Neural progenitor cell (in vitro differentiated cells): ENCODE data around the gene GALNS. TPM values are rescaled to one million over a fixed set of nuclear protein-coding genes. Genes with fewer than 3 reads are reported as not detected.

Experiments
- DNase-seq: peaks from one replicate; pipeline ENCODE4 v3.0.0-alpha.2; 2016; ENCODE audit warnings: low spot score
- H2AFZ ChIP-seq: fragments of 200-600 bp; sonication (generic); replicated peaks from 2 replicates; pipeline ENCODE4 v1.6.1; 2016; ENCODE audit warnings: antibody characterized with exemption
- H3F3A ChIP-seq: fragments of 200-600 bp; sonication (generic); 2 replicates; pipeline ENCODE4 v1.6.1; 2016; ENCODE audit warnings: antibody characterized with exemption, low read depth
- H3K27ac ChIP-seq: fragments of 200-600 bp; sonication (generic); 2 replicates; pipeline ENCODE4 v1.5.1; 2016; ENCODE audit warnings: mild to moderate bottlenecking
- H3K27me3 ChIP-seq: fragments of 200-600 bp; sonication (generic); 2 replicates; pipeline ENCODE4 v1.6.1; 2016; ENCODE audit warnings: mild to moderate bottlenecking, moderate library complexity
- H3K36me3 ChIP-seq: fragments of 200-600 bp; sonication (generic); 2 replicates; pipeline ENCODE4 v1.5.1; 2016
- H3K4me1 ChIP-seq: fragments of 200-600 bp; sonication (generic); 2 replicates; pipeline ENCODE4 v1.6.1; 2016; ENCODE audit warnings: mixed run types
- H3K4me2 ChIP-seq: fragments of 200-600 bp; sonication (generic); 2 replicates; pipeline ENCODE4 v1.6.1; 2016
- H3K4me3 ChIP-seq: fragments of 200-600 bp; sonication (generic); 2 replicates; pipeline ENCODE4 v1.5.1; 2016
- H3K79me2 ChIP-seq: fragments of 200-600 bp; sonication (generic); 2 replicates; pipeline ENCODE4 v1.6.1; 2016; ENCODE audit warnings: low read depth
- H3K9ac ChIP-seq: fragments of 200-600 bp; sonication (generic); 2 replicates; pipeline ENCODE4 v1.6.1; 2016
- H3K9me3 ChIP-seq: fragments of 200-600 bp; sonication (generic); 2 replicates; pipeline ENCODE4 v1.5.1; 2016; ENCODE audit warnings: low read depth
- H4K20me1 ChIP-seq: fragments of 200-600 bp; sonication (generic); 2 replicates; pipeline ENCODE4 v1.6.1; 2016; ENCODE audit warnings: low read depth
- H3K27ac Mint-ChIP-seq: 3 replicates; pipeline ENCODE4 v1.8.0; 2021; ENCODE audit warnings: mixed read lengths
- H3K27me3 Mint-ChIP-seq: 2 replicates; pipeline ENCODE4 v1.8.0; 2022; ENCODE audit warnings: low read depth, mild to moderate bottlenecking, inconsistent platforms, moderate library complexity, mixed read lengths; ENCODE audit not compliant: insufficient read depth
- H3K36me3 Mint-ChIP-seq: 3 replicates; pipeline ENCODE4 v1.8.0; 2021; ENCODE audit warnings: mixed read lengths
- H3K4me1 Mint-ChIP-seq: 3 replicates; pipeline ENCODE4 v1.8.0; 2021; ENCODE audit warnings: mixed read lengths
- H3K4me3 Mint-ChIP-seq: 3 replicates; pipeline ENCODE4 v1.8.0; 2021; ENCODE audit warnings: mild to moderate bottlenecking, moderate library complexity, mixed read lengths
- H3K9me3 Mint-ChIP-seq: 3 replicates; pipeline ENCODE4 v1.8.0; 2020; ENCODE audit warnings: mixed read lengths
- CTCF ChIP-seq: fragments of 200-600 bp; sonication (generic); IDR thresholded peaks from 2 replicates; pipeline ENCODE4 v1.5.1; 2017; ENCODE audit warnings: antibody characterized with exemption, mild to moderate bottlenecking
- EZH2 ChIP-seq: fragments of 200-600 bp; sonication (generic); IDR thresholded peaks from 2 replicates; pipeline ENCODE4 v1.6.1; 2017; ENCODE audit warnings: antibody characterized with exemption, mild to moderate bottlenecking, moderate library complexity
- EZH2phosphoT487 ChIP-seq: fragments of 200-600 bp; sonication (generic); IDR thresholded peaks from 2 replicates; pipeline ENCODE4 v1.6.1; 2017; ENCODE audit warnings: antibody characterized with exemption
- total RNA-seq: library from RNA; depleted of rRNA; stranded (reverse); fragments of >200 nt; gene quantifications from 2 replicates; pipeline ENCODE4 v1.2.3, GENCODE V29; 2015; ENCODE audit warnings: low replicate concordance

GALNS gene
- total RNA-seq, 1 donor from 2014 or later: 5.0 TPM

- Histone ChIP-seq H2AFZ (no peak overlapping the region), H3K4me2 (no peak overlapping the region), H3K9ac (no peak overlapping the region), H3F3A (no peaks in the 10 kb centered on the region), H3K9me3 (no peaks in the 10 kb centered on the region), H3K79me2 (no peaks in the 10 kb centered on the region), H3K4me3 (no peak overlapping the region), H3K4me1 (peaks cover 7% of the 10 kb centered on the region), H3K36me3 (no peaks in the 10 kb centered on the region), H4K20me1 (no peaks in the 10 kb centered on the region), H3K27me3 (no peaks in the 10 kb centered on the region), H3K27ac (no peak overlapping the region)
- no peaks in the 10 kb centered on the region for H3K9me3 Mint-ChIP-seq
- DNase-seq: no peak
- peaks cover 4% of the 10 kb centered on the region for H3K27me3 Mint-ChIP-seq
- no peak overlapping the region for H3K27ac Mint-ChIP-seq
- TF ChIP-seq EZH2phosphoT487 (no peak), CTCF (no peak), EZH2 (no peak)
- peaks cover 8% of the 10 kb centered on the region for H3K4me1 Mint-ChIP-seq
- no peaks in the 10 kb centered on the region for H3K36me3 Mint-ChIP-seq
- H3K4me3 Mint-ChIP-seq: no peak overlapping the region
These were observed 25.7 kb upstream of the GALNS start for GRCh38 chr16:88882358-88883030.

- no peaks in the 10 kb centered on the region for H3K36me3 Mint-ChIP-seq
- Histone ChIP-seq H3K9ac (no peak overlapping the region), H3K27ac (no peak overlapping the region), H3K4me3 (no peak overlapping the region), H3K36me3 (no peaks in the 10 kb centered on the region), H3F3A (no peaks in the 10 kb centered on the region), H2AFZ (no peak overlapping the region), H3K79me2 (no peaks in the 10 kb centered on the region), H4K20me1 (no peaks in the 10 kb centered on the region), H3K4me1 (peaks cover 7% of the 10 kb centered on the region), H3K4me2 (no peak overlapping the region), H3K9me3 (no peaks in the 10 kb centered on the region), H3K27me3 (no peaks in the 10 kb centered on the region)
- H3K27me3 Mint-ChIP-seq: peaks cover 4% of the 10 kb centered on the region
- no peak overlapping the region for H3K27ac Mint-ChIP-seq
- no peak for DNase-seq
- H3K4me3 Mint-ChIP-seq: no peak overlapping the region
- no peak for TF ChIP-seq EZH2phosphoT487
- no peak for TF ChIP-seq EZH2
- TF ChIP-seq CTCF: no peak
- peaks cover 8% of the 10 kb centered on the region for H3K4me1 Mint-ChIP-seq
- H3K9me3 Mint-ChIP-seq: no peaks in the 10 kb centered on the region
These were observed 25.1 kb upstream of the GALNS start for GRCh38 chr16:88881675-88882357.

GRCh38 chr16:88881007-88881615 is 24.4 kb upstream of the GALNS start:
- Mint-ChIP-seq H3K9me3 (no peaks in the 10 kb centered on the region), H3K4me1 (peaks cover 12% of the 10 kb centered on the region), H3K36me3 (no peaks in the 10 kb centered on the region)

More at GRCh38 chr16:88881007-88881615, 24.4 kb upstream of the GALNS start:
- Histone ChIP-seq H3K9ac (no peak overlapping the region), H3K9me3 (no peaks in the 10 kb centered on the region), H3K36me3 (no peaks in the 10 kb centered on the region), H3K27me3 (no peaks in the 10 kb centered on the region), H2AFZ (no peak overlapping the region), H3K79me2 (no peaks in the 10 kb centered on the region), H3F3A (no peaks in the 10 kb centered on the region), H3K4me2 (no peak overlapping the region), H3K4me3 (no peak overlapping the region), H4K20me1 (no peaks in the 10 kb centered on the region), H3K4me1 (peaks cover 7% of the 10 kb centered on the region), H3K27ac (no peak overlapping the region)
- H3K4me3 Mint-ChIP-seq: no peak overlapping the region
- TF ChIP-seq EZH2: no peak
- no peak for TF ChIP-seq CTCF
- TF ChIP-seq EZH2phosphoT487: no peak
- no peak for DNase-seq
- H3K27ac Mint-ChIP-seq: no peak overlapping the region
- H3K27me3 Mint-ChIP-seq: peaks cover 6% of the 10 kb centered on the region
